ENCODE data around the gene NTF3.

Gene NTF3

DNA sequence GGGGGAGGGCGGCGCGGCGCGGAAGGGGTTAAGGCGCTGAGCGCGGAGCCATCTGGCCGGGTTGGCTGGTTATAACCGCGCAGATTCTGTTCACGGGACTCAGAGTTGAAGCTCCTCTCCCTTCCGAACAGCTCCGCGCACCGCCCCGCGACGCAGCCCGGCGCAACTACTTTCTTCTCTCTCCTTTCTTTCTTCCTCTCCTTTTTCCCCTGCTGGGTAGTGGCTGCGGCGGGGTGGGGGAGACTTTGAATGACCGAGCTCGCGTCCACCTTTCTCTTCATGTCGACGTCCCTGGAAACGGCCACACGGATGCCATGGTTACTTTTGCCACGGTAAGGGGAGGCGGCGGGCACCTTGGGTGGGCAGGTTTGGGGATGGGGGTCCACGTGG lies at the start of gene NTF3:
NTF3 (plus strand) TSS at position 98 of the 390 bp plus-strand sequence; CDS start at position 315, 217 bp downstream.
- no peak for DNase-seq (ENCODE audit: low read depth)

DNA sequence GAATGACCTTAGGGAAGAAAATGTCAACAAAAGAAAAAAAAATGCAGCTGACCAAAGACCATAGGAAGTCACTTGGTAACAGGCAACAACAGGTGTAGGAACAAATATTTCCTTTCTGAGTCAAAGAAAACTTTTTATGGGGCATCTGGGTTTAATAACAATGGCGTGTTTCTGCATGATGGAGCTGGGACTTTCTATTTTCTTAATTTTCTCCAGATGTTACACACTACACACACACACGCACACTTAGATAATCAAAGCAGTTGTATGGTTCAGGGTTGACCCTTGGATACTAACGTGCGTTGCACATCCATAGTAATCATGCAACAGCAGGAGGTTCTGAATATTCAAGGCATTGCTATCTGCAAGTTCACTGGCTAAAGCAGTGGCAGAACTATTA lies 47.9 kb upstream of the NTF3 start:
- no peak for DNase-seq (ENCODE audit: low read depth)

GRCh38 chr12:5388581-5389535 lies 43.0 kb upstream of the NTF3 start:
- DNase-seq (ENCODE audit: low read depth) = no peak

- DNase-seq (ENCODE audit: low read depth) = no peak
These were observed 41.6 kb upstream of the NTF3 start for GRCh38 chr12:5390174-5390799.

GRCh38 chr12:5391653-5392052 lies 40.3 kb upstream of the NTF3 start:
- DNase-seq (ENCODE audit: low read depth) = no peak

- no peak for DNase-seq (ENCODE audit: low read depth)
These were observed 38.9 kb upstream of the NTF3 start for GRCh38 chr12:5392961-5393360.

DNA sequence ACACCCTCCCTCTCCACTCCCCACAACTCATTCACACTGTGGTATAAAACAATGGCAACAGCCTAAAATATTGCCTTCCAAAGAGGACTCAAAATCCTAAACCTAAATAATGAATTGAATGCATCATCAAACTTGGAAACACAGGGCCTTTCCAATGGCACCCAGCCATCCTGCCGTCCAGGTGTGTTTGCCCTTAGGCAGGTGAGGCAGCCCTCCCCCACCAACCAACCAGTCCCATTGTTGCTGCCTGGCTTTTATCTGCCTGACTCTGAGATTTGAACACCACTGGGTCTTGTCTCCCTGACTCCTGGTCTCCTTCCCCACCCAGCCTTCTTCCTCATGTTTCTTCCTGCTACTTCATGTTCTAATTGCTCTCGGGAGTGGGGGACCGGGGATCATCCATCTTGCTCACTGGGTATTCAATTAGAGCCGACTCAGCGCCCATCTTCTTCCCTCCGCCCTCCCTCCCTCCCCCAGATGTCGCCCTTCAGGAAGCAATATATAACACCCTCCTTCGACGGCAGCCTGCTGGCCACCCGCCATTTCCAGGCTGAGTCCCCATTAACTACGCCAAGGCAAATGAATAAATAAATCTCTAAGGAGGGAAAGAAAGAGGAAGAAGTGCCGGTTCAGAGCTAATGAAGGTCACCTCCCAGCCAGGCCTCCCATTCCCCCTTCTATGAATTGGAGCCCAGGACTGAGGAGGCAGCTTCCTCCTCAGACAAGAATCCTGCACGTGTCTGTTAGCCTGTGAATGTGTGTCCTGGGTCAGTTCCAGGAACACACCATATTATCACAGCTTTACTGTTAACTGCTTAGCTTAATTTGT lies 36.3 kb upstream of the NTF3 start:
- DNase-seq (ENCODE audit: low read depth) = no peak

- DNase-seq (ENCODE audit: low read depth) = no peak
These were observed 35.4 kb upstream of the NTF3 start for GRCh38 chr12:5396541-5396940.

- no peak for DNase-seq (ENCODE audit: low read depth)
These were observed 32.6 kb upstream of the NTF3 start for GRCh38 chr12:5399266-5399665.

DNA sequence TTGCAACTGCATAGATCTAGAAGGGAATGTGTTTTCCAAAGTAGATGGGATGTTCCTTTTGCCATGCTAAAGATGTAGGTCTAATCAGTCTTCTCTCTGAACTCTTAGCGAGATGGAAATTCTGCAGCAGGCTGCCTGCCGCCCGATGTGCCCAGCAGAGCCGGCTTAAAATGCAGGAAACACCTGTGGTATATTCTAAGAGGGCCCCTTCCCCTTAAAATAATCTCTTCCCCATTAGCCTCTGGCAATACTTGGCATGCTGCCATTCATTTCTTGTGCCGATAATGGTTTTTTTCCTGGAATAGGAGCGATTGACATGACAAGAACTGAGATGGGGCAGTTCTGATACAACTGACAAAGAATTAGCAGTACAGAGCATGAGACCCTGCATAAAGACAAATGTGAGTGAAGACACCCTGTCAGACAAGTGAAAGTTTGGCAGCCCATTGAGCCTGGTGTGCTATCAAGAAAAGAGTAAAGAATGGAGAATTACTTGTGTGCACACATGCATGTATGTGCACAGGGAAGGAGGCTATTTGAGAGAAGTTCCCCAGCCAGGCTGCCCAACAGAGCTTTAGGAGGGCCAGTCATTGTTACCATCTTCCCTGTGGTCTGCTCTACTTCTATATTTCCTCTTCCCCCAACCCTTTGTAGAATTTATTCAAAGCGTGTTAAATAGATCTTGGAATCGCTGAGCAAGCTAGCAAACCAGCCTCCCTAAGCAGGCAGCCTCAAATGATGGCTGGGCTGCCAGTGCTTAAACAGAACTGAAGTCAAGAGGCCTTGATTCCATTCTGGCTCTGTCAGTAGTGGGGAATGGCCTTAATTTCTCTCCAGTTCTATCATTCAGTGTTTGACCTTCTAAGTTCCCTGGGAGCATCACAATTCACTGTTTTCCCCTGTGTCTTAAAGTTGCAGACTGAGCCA lies 29.6 kb upstream of the NTF3 start:
- DNase-seq (ENCODE audit: low read depth) = no peak

DNA sequence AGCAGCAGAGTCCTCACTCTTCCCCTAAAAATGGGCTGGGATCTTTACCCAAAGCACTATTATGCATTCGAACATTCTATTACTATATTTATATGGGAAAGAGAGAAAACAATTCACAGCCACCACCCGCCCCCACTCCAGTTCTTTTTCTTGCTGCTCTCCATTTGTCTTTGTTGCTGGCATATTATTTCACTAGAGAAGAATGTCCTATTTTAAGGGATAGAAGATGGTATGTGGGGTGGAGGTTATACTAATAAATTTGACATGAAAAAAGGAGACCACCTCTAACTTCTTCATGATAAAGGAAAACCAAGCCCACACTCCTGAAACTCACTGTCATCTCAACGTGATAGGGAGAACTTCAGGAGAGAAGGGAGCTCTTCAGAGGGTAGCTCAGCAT lies 28.5 kb upstream of the NTF3 start:
- DNase-seq (ENCODE audit: low read depth) = no peak

GRCh38 chr12:5407034-5407856 lies 24.7 kb upstream of the NTF3 start:
- no peak for DNase-seq (ENCODE audit: low read depth)

DNA sequence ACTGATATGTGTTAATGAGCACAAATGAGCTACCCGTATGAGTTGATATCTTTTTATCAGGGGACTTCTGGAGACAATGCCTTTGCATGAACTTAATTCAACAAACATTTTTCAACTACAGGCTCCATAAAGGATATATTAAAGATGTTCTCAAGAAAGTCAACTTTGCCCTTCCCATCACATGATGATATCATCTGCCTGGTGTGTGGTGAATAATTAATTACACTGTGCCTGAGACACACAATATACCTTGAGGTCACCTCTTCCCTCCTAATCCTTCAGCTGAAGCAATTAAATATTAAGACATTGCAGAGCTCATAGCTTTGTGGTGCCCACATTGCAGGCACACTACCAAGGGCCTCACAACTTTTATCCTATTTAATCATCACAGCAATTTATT lies 22.3 kb upstream of the NTF3 start:
- DNase-seq (ENCODE audit: low read depth) = no peak

DNA sequence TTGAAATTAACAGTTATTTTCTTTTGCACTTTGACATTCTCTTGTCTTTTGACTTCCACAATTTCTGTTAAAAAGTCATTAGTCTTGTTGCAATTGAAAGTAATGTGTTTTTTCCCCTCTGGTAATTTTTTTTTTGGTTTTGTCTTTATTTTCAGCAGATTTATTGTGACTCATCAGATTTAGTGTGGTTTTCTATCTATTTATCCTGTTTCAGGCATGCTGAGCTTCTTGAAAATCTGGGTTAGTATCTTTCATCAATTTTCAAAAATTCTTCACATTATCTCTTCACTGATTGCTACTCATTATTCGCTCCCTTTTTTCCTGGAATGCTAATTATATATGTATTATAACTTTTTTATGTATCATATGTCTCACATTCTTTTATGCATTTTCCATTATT lies 15.3 kb upstream of the NTF3 start:
- DNase-seq (ENCODE audit: low read depth) = no peak

DNA sequence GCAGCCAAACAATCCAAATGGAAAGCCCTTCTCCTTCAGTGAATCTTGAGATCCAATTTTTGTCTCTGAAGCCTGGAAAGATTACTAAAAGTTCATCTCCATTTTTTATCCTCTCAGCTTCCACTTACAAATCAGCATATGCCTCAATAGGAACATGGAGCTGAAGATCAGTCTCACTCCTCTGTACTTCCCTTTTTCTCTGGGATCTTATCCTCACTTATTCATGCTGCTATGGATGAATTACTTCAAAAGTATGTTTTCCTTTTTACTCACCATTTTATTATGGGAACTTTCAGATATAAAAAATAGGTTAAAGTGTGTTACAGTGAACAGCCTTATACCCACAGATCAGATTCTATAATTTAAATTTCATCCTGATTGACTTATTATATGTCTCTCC lies 14.4 kb upstream of the NTF3 start:
- no peak for DNase-seq (ENCODE audit: low read depth)

DNA sequence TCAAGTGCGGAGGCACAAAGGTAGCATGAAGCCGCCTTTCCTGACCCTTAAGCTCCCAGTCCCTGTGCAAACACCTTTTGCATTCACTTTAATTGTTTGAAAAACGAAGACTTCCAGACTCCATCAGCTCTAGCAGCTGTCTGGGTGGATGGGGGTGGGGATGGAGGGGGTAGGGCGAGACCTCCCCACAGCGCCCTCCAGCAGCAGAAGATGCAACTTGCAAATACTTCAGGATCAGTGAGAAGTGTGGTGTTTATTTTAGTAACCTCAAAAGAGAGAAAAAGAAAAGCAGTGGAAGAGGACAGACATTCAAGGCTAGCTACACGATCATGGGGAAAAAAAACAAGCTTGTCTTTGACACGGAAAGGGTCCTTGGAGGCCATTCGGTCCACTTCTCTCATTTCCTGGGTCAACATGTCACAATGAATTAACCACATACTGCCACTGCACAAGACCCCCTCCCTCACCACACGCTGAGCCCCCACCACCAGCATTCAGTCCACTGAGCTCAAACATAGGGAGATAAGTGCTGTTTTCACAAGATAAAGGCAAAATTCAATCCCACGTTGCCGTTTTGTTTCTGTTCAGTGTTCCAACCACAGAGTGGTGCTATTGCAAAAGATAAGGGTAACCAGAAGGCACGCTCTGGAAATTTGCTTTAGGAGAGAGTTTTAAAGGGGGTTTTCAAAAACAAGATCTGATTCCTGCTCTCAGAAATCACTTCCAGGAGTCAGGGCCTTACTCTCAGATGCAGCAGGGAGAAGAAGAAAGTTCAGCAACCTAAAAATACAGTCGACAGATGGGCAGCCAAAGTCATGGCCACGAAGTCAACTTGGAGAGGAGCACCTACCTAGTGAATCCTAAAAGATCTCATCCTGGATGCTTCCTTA lies 3.3 kb upstream of the NTF3 start:
- DNase-seq (ENCODE audit: low read depth) = no peak

GRCh38 chr12:5429741-5430557 lies 2.0 kb upstream of the NTF3 start:
- DNase-seq (ENCODE audit: low read depth) = no peak
